ENCODE measurements around the gene OR5D13.

GRCh38 chr11:55795256-55795655, 22.0 kb downstream of the OR5D13 start, which contains the start of gene OR5D14:
- TF ChIP-seq CTCF (IDR thresholded peaks at IDR 0.05) (no peak), POLR2AphosphoS5 (IDR thresholded peaks at IDR 0.05) (no peak)

Data from breast epithelium (tissue), 3 donors.